ENCODE results near the gene CD72. TPM values are rescaled to one million over a fixed set of nuclear protein-coding genes. Genes with fewer than 3 reads are reported as not detected.

Gene CD72
- polyA plus RNA-seq, 2 of the 4 experiments (the other 2 are of a cell fraction) = 0.44 to 1.2 TPM

GRCh38 chr9:35661756-35662350 is 43.6 kb upstream of the CD72 start:
- CTCF ChIA-PET = interaction anchor here (0.6 to 21.5 kb wide), 18 partner anchors 13 to 361 kb away, joined by 3 to 498 read pairs (median 6); partner anchors contain the start of genes CA9, CREB3, GBA2 and RGP1
- H3K27ac ChIP-seq = 0 out of 6 replicates have a peak overlapping the region, but pooled peaks of 1 of the 2 experiments have one; percentile 9

GRCh38 chr9:35660966-35661415 is 42.8 kb upstream of the CD72 start:
- Histone ChIP-seq H3K4me3 (no peak overlapping the region), H3K27ac (no peak overlapping the region; a peak in 1 of 6 replicates), H3K4me2 (no peak overlapping the region), H3K4me1 (peaks cover 42% of the 10 kb centered on the region), H3K9me3 (no peaks in the 10 kb centered on the region)
- ChIA-PET POLR2A (interaction anchor here (0.7 to 2.2 kb wide), 6 partner anchors 20 to 153 kb away, joined by 3 to 20 read pairs (median 4); partner anchors contain the start of genes CREB3, HINT2, TLN1 and TPM2), CTCF (interaction anchor here (0.5 to 21.5 kb wide), 23 partner anchors 14 to 362 kb away, joined by 3 to 498 read pairs (median 6); partner anchors contain the start of genes CA9, CREB3, GBA2 and RGP1)
- WGBS (ENCODE audit: missing lambda C conversion rate) = 58% methylated on average over 9 of the region's 9 CpGs
- no peak for ATAC-seq
- no peak for FAIRE-seq
- TF ChIP-seq HOXA7 (CRISPR knock-in tag; IDR thresholded peaks at IDR 0.05) = no peak
- TF ChIP-seq CTCF (IDR thresholded peaks at IDR 0.05) = peak; percentile 57
- TF ChIP-seq NR3C1 (IDR thresholded peaks at IDR 0.05) = no peak
- peak; percentile 50; the same call in 2 of the 3 replicates for TF ChIP-seq SMC3 (IDR thresholded peaks at IDR 0.05)
- TF ChIP-seq RAD21 (conservative IDR thresholded peaks at IDR 0.05 in 1 of 2, IDR thresholded peaks at IDR 0.05 in 1 of 2) = peak; percentile 63 to 66
- peak in 1 of 2 experiments; percentile 68 for DNase-seq (ENCODE audit: low read depth in 1 of 2, low spot score in 1 of 2)

More at GRCh38 chr9:35661756-35662350, 43.6 kb upstream of the CD72 start:
- POLR2A ChIA-PET = interaction anchor here (0.7 to 2.2 kb wide), 5 partner anchors 19 to 152 kb away, joined by 3 to 20 read pairs (median 4); partner anchors contain the start of genes CREB3, HINT2, TLN1 and TPM2
- no peak overlapping the region for H3K4me2 ChIP-seq
- FAIRE-seq (no peak), ATAC-seq (no peak), DNase-seq (ENCODE audit: low read depth in 1 of 2, low spot score in 1 of 2) (no peak)
- 75% methylated on average over 3 of the region's 3 CpGs for WGBS (ENCODE audit: missing lambda C conversion rate)
- H3K4me1 ChIP-seq = peaks cover 46% of the 10 kb centered on the region
- H3K9me3 ChIP-seq = no peaks in the 10 kb centered on the region
- no peak for TF ChIP-seq RNF2 (IDR thresholded peaks at IDR 0.05; ENCODE audit: borderline replicate concordance, low read depth)
- 0 out of 5 replicates have a peak, but pooled peaks of 1 of the 2 experiments have one; percentile 13 for TF ChIP-seq JUN (IDR thresholded peaks at IDR 0.05)
- H3K4me3 ChIP-seq = no peak overlapping the region

GRCh38 chr9:35659340-35659739 is 41.1 kb upstream of the CD72 start:
- H3K9me3 ChIP-seq = no peaks in the 10 kb centered on the region
- peaks cover 32% of the 10 kb centered on the region for H3K4me1 ChIP-seq
- H3K4me2 ChIP-seq = peak overlapping the region; percentile 79
- no peak for ATAC-seq
- no peak for DNase-seq (ENCODE audit: low read depth in 1 of 2, low spot score in 1 of 2)
- H3K4me3 ChIP-seq = peak overlapping the region; percentile 68; the same call in 2 of the 3 replicates
- H3K27ac ChIP-seq = peak overlapping the region; percentile 93 to 98
- ChIA-PET POLR2A (interaction anchor here (1.8 to 3.1 kb wide), 4 partner anchors 8 to 90 kb away, joined by 5 to 38 read pairs (median 15); partner anchors contain the start of genes CREB3, GBA2, RGP1 and TLN1), CTCF (interaction anchor here (0.8 to 21.5 kb wide), 15 partner anchors 12 to 121 kb away, joined by 3 to 498 read pairs (median 5); partner anchors contain the start of genes CA9, CREB3, MSMP and TLN1)
- WGBS (ENCODE audit: missing lambda C conversion rate) = 85% methylated on average over 3 of the region's 3 CpGs
- no peak for TF ChIP-seq HMGXB4 (CRISPR knock-in tag; IDR thresholded peaks at IDR 0.05; ENCODE audit: borderline replicate concordance)
- no peak for TF ChIP-seq EP300 (IDR thresholded peaks at IDR 0.05)
- TF ChIP-seq HEYL (CRISPR knock-in tag; IDR thresholded peaks at IDR 0.05) = no peak
- no peak for TF ChIP-seq HOXB13 (CRISPR knock-in tag; IDR thresholded peaks at IDR 0.05; ENCODE audit: low read depth)
- TF ChIP-seq KDM5A (IDR thresholded peaks at IDR 0.05) = no peak
- TF ChIP-seq RARB (CRISPR knock-in tag; IDR thresholded peaks at IDR 0.05) = no peak
- no peak for TF ChIP-seq EHMT2 (IDR thresholded peaks at IDR 0.05; ENCODE audit: low read depth)
- TF ChIP-seq ZC3H11A (IDR thresholded peaks at IDR 0.05) = no peak
- TF ChIP-seq SMC3 (IDR thresholded peaks at IDR 0.05) = no peak
- TF ChIP-seq BCL3 (IDR thresholded peaks at IDR 0.05) = no peak
- FAIRE-seq = no peak

Data from A549 (cell line).